Measurements from ENCODE around the gene CHRNA9.
"Not testable (repeated sequence)": the region's sequence is repeated elsewhere in the genome, so short reads cannot be mapped to it uniquely, and the experiment has no call there.

CHRNA9 gene

GRCh38 chr4:40392241-40392640 is 57.1 kb downstream of the CHRNA9 start:
- not testable (repeated sequence) for DNase-seq

GRCh38 chr4:40394236-40394635 is 59.1 kb downstream of the CHRNA9 start:
- no peak for DNase-seq

GRCh38 chr4:40395166-40395900 is 60.2 kb downstream of the CHRNA9 start:
- DNase-seq: no peak

GRCh38 chr4:40395908-40396793 is 61.0 kb downstream of the CHRNA9 start:
- no peak for DNase-seq

GRCh38 chr4:40399578-40399977 is 64.4 kb downstream of the CHRNA9 start:
- DNase-seq: no peak

- no peak for DNase-seq
Observed at GRCh38 chr4:40401096-40401495, 66.0 kb downstream of the CHRNA9 start.

- no peak for DNase-seq
Observed at GRCh38 chr4:40401631-40402030, 66.5 kb downstream of the CHRNA9 start.

- no peak for DNase-seq
Observed at GRCh38 chr4:40402556-40402955, 67.4 kb downstream of the CHRNA9 start.

GRCh38 chr4:40403081-40403480 is 67.9 kb downstream of the CHRNA9 start:
- no peak for DNase-seq
